Non-pigmented ciliary epithelial cell (primary cell): ENCODE measurements around the gene DGKG.

ENCODE experiments used
- DNase-seq: peaks from one replicate; pipeline ENCODE4 v3.0.0-alpha.2; 2010; ENCODE audit warnings: low read depth

Gene DGKG

GRCh38 chr3:186107215-186108105, 254.6 kb downstream of the DGKG start:
- DNase-seq = no peak

GRCh38 chr3:186105543-186105942, 256.5 kb downstream of the DGKG start:
- DNase-seq = no peak

- no peak for DNase-seq
Measured at GRCh38 chr3:186102687-186103086, 259.3 kb downstream of the DGKG start.

- DNase-seq = no peak
Measured at GRCh38 chr3:186100398-186100797, 261.6 kb downstream of the DGKG start.

GRCh38 chr3:186099178-186099577, 262.9 kb downstream of the DGKG start:
- peak; percentile 47 for DNase-seq

- DNase-seq = no peak
Measured at GRCh38 chr3:186098740-186099139, 263.3 kb downstream of the DGKG start.

GRCh38 chr3:186097663-186098451, 264.2 kb downstream of the DGKG start:
- peak; percentile 61 for DNase-seq

- no peak for DNase-seq
Measured at GRCh38 chr3:186097317-186097662, 264.7 kb downstream of the DGKG start.
